Ascending aorta (tissue), 2 donors: ENCODE data around the gene SEMA5A. TPM values are rescaled to one million over a fixed set of nuclear protein-coding genes. Genes with fewer than 3 reads are reported as not detected.
A peak's percentile ranks its signal among the peaks of the same experiment; 100 is the strongest.

ENCODE experiments used
- DNase-seq, 2 donors: peaks; one replicate each; pipeline ENCODE4 v3.0.0-alpha.2; 2019; ENCODE audit warnings: low spot score in 2 of 2
- H3K27ac ChIP-seq, 2 donors: fragments of 200-600 bp; sonication (generic); one replicate each; pipeline ENCODE4 v1.5.1; 2016 to 2017; ENCODE audit warnings: mild to moderate bottlenecking in 1 of 2
- H3K27me3 ChIP-seq: fragments of 200-600 bp; sonication (generic); one replicate; pipeline ENCODE4 v1.5.1; 2017
- H3K36me3 ChIP-seq, 2 donors: fragments of 200-600 bp; sonication (generic); one replicate each; pipeline ENCODE4 v1.5.1; 2016
- H3K4me1 ChIP-seq, 2 donors: fragments of 200-600 bp; sonication (generic); one replicate each; pipeline ENCODE4 v1.5.1; 2016 to 2017; ENCODE audit warnings: mild to moderate bottlenecking in 1 of 2
- H3K4me3 ChIP-seq, 2 donors: fragments of 200-600 bp; sonication (generic); one replicate each; pipeline ENCODE4 v1.5.1; 2016 to 2017; ENCODE audit warnings: mild to moderate bottlenecking in 1 of 2
- H3K9me3 ChIP-seq, 2 donors: fragments of 200-600 bp; sonication (generic); one replicate each; pipeline ENCODE4 v1.5.1; 2016
- CTCF ChIP-seq, 3 experiments: fragments of 200-600 bp in 2 of 3; fragments of 450-650 bp in 1 of 3; sonication (generic) in 2 of 3; IDR thresholded peaks; one replicate each; pipeline ENCODE4 v1.5.1; 2016 to 2019; ENCODE audit warnings: antibody characterized with exemption in 3 of 3, mild to moderate bottlenecking in 1 of 3, moderate library complexity in 1 of 3
- intact Hi-C: fragments of 100-400 bp; cut with DNase I; formaldehyde crosslinking; loops from one replicate; pipeline ENCODE4 v1.15.1; 2023
- total RNA-seq: library from RNA; depleted of rRNA; stranded (reverse); fragments of >200 nt; gene quantifications from one replicate; pipeline ENCODE4 v1.1.0, GENCODE V29; 2016

Gene SEMA5A
- total RNA-seq, 1 donor from 2014 or later, result 18.4 TPM

DNA sequence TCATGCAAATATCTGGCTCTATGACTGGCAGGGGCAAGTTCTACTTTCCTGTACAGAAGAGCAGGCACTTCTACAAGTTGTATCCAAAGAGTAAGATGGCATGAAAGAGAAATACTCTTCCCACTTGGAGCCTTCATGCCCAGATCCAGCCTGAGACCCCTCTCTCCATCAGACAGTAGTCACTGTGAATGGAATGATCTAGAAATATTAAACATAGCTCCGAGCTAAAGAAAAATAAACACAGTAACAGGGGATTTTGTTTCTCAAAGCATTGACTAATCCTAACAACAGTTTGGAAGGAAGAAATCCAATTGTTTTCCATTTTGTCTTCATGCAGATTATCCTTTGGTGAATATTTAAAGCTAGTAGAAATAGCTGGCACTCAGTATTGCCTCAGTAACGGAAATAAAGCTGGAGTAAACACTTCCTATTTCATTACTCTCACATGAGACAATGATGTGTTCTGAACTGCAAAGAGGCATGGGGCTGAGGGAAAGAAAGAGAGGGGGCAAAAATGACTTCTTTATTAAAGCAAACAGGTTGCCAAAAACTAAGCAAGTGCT lies 100.0 kb downstream of the SEMA5A start:
- Histone ChIP-seq H3K27ac (peak overlapping the region in 1 of 2 donors; percentile 27), H3K4me3 (no peak overlapping the region), H3K27me3 (no peaks in the 10 kb centered on the region), H3K4me1 (peaks cover 0 to 4% of the 10 kb centered on the region in 2 donors), H3K9me3 (peaks cover 5 to 6% of the 10 kb centered on the region in 2 donors), H3K36me3 (no peaks in the 10 kb centered on the region)
- intact Hi-C loops, result no loop called here
- TF ChIP-seq CTCF (IDR thresholded peaks at IDR 0.05), result no peak
- no peak for DNase-seq

DNA sequence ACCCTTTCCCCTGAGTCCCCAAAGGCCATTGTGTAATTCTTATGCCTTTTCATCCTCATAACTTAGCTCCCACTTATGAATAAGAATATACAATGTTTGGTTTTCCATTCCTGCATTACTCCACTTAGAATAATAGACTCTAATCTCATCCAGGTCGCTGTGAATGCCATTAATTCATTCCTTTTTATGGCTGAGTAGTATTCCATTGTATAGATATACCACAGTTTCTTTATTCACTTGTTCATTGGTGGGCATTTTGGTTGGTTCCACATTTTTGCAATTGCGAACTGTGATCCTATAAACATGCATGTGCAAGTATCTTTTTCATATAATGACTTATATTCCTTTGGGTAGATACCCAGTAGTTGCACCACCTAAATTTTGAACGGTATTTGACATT lies 101.5 kb downstream of the SEMA5A start:
- Histone ChIP-seq H3K27ac (no peak overlapping the region), H3K36me3 (no peaks in the 10 kb centered on the region), H3K4me1 (peaks cover 0 to 8% of the 10 kb centered on the region in 2 donors), H3K4me3 (no peak overlapping the region), H3K27me3 (no peaks in the 10 kb centered on the region), H3K9me3 (peaks cover 5 to 6% of the 10 kb centered on the region in 2 donors)
- intact Hi-C loops, result no loop called here
- no peak for TF ChIP-seq CTCF (IDR thresholded peaks at IDR 0.05)
- DNase-seq, result no peak

DNA sequence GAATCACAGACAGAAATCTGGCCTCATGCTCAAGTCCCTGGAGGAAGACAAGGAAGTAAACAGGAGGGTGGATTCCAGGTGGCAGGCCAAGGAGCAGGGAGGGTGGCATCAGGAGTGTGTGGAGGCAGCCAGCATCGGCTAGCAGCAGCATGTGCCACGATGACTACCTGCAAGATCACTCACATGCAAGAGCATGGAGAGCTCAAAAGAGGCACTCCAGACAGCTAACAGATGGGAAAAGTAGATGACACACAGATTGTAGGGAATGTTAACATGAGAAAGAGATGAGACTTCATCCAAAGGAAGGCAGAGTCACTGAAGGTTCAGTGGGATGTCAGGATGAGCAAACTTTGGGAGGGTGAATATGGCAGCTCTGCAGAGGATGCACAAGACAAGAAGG lies 104.3 kb downstream of the SEMA5A start:
- Histone ChIP-seq H3K27me3 (no peaks in the 10 kb centered on the region), H3K4me3 (no peak overlapping the region), H3K4me1 (peaks cover 0 to 10% of the 10 kb centered on the region in 2 donors), H3K9me3 (peaks cover 5 to 6% of the 10 kb centered on the region in 2 donors), H3K36me3 (no peaks in the 10 kb centered on the region), H3K27ac (no peak overlapping the region)
- no peak for DNase-seq
- intact Hi-C loops, result no loop called here
- TF ChIP-seq CTCF (IDR thresholded peaks at IDR 0.05), result no peak

- Histone ChIP-seq H3K36me3 (no peaks in the 10 kb centered on the region), H3K4me3 (no peak overlapping the region), H3K9me3 (peaks cover 5 to 6% of the 10 kb centered on the region in 2 donors), H3K4me1 (peaks cover 0 to 10% of the 10 kb centered on the region in 2 donors), H3K27me3 (no peaks in the 10 kb centered on the region), H3K27ac (no peak overlapping the region)
- DNase-seq, result no peak
- intact Hi-C loops, result no loop called here
- TF ChIP-seq CTCF (IDR thresholded peaks at IDR 0.05), result no peak
Observed at GRCh38 chr5:9440517-9440916, 105.4 kb downstream of the SEMA5A start.

DNA sequence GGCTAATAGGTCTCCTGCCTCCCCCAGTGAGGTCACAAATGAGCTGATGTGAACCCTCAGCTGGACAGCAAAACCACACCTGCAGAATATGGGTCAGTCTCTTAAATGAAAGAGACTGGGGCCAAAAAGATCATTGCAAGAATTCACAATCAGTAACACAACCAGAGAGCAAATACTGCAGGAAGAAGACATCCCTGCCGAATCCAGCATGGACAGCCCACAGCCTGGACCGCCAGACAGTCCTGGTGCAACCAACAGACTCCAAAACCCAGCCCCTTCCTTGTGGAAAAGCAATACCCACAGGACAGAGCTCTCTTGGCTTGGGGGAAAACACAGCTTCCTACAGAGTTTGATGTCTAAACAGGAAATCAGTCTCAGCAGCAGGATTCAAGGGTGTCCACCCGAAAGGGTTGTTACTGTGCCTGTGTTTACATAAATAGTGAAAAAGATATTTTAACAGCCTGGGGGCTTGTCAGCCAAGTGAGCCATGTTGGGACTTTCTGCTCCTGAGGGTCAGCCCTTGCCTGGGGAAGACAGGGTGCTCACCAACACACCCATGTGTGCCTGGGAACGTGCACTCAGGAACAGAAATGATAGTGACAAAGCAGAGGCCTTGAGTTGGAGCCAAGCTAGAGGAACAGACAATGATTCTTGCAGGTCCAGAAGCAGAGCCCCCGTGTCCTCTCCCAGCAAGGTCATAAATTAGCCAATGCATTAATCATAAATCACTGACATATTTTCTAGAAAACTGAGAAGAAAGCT lies 106.2 kb downstream of the SEMA5A start:
- Histone ChIP-seq H3K9me3 (peaks cover 3 to 5% of the 10 kb centered on the region in 2 donors), H3K4me1 (peaks cover 0 to 10% of the 10 kb centered on the region in 2 donors), H3K4me3 (no peak overlapping the region), H3K27me3 (no peaks in the 10 kb centered on the region), H3K27ac (no peak overlapping the region), H3K36me3 (no peaks in the 10 kb centered on the region)
- no peak for TF ChIP-seq CTCF (IDR thresholded peaks at IDR 0.05)
- intact Hi-C loops, result loop anchor here (5.0 kb wide), 1 partner anchor 98 kb away; no protein-coding TSS in a partner anchor
- no peak for DNase-seq
